Lower leg skin (tissue), 4 donors: ENCODE results near the gene TSPAN6. TPM values are rescaled to one million over a fixed set of nuclear protein-coding genes. Genes with fewer than 3 reads are reported as not detected.

Experiments used
- DNase-seq, 2 donors: peaks; one replicate each; pipeline ENCODE4 v3.0.0-alpha.2; 2019; ENCODE audit warnings: low spot score in 2 of 2
- H3K4me3 ChIP-seq: fragments of 200-600 bp; sonication (generic); 2 replicates; pipeline ENCODE4 v1.5.1; 2017; ENCODE audit warnings: mild to moderate bottlenecking, low read depth; ENCODE audit not compliant: poor library complexity, severe bottlenecking
- CTCF ChIP-seq, 3 donors: fragments of 450-650 bp; IDR thresholded peaks; one replicate each; pipeline ENCODE4 v1.5.1; 2016; ENCODE audit warnings: antibody characterized with exemption in 3 of 3, mild to moderate bottlenecking in 3 of 3, moderate library complexity in 2 of 3
- POLR2A ChIP-seq, 2 donors: fragments of 450-650 bp; IDR thresholded peaks; one replicate each; pipeline ENCODE4 v1.6.1; 2016 to 2017; ENCODE audit warnings: antibody characterized with exemption in 2 of 2, mild to moderate bottlenecking in 1 of 2, moderate library complexity in 1 of 2
- WGBS, 2 donors: methylation state at CpG; one replicate each; pipeline ENCODE4 v1.1.5; 2018; 5-methylcytosine and 5-hydroxymethylcytosine counted together
- intact Hi-C: fragments of 100-400 bp; cut with DNase I; formaldehyde crosslinking; loops from one replicate; pipeline ENCODE4 v1.15.0; 2023; ENCODE audit warnings: low total_unique reads
- total RNA-seq, 4 donors: library from RNA; depleted of rRNA; stranded (reverse); fragments of >200 nt; gene quantifications; one replicate each; pipeline ENCODE4 v1.1.0, GENCODE V29; 2016

The TSPAN6 gene
- total RNA-seq, 4 donors from 2014 or later: 8.2 to 20.1 (median 15.9) TPM

DNA sequence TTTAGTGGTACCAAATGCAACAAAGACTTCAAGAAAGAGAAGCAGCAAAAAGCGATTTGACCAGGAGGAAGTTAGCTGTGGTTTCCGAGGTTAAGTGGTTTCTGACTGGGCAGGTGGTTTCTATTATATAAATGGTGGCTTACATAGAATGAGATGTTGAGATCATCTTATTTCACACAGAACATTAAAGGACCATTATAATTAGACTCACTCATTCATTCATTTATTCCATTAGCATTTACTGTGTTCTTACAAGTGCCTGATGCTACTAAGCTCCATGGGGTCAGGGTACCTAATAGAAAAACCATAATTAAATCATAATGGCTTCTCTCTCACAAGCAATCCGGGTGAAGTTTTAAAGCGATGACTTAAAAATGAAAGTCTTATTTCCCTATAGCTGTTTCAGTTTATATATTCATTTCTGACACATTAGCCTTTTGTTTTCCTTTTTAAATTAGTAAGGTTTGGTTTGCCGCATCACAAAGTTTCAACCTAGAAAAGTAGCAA lies 10.6 kb downstream of the TSPAN6 start:
- H3K4me3 ChIP-seq: no peak overlapping the region
- intact Hi-C loops: no loop called here
- 69 to 72% methylated on average over 5 of the region's 5 CpGs for WGBS, 2 donors
- TF ChIP-seq CTCF (IDR thresholded peaks at IDR 0.05) (no peak), POLR2A (IDR thresholded peaks at IDR 0.05) (no peak)
- DNase-seq: no peak

DNA sequence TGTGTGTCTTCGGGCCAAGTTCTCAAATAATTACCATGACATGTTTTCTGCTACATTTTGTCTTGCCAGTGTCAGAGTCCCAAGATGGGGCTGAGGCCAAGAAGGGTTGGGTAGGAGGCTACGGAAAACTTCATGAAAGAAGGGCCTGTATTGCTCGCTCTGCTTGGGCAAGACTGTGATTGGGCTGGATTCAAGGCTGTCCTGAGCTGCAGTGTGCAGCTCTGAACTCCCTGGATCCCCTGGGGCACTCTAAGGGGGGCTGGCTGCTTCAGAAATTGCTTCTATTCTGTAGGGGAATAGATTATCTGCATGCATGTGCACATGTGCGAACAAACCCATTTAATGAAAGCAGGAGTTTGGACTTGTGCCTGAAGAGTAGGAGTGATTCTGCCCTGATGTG lies 13.6 kb downstream of the TSPAN6 start:
- WGBS, 2 donors: 30 to 66% methylated on average over 4 of the region's 4 CpGs
- no peak for DNase-seq
- intact Hi-C loops: no loop called here
- no peak overlapping the region for H3K4me3 ChIP-seq
- TF ChIP-seq CTCF (IDR thresholded peaks at IDR 0.05): no peak
- TF ChIP-seq POLR2A (IDR thresholded peaks at IDR 0.05): no peak

GRCh38 chrX:100615005-100615404 lies 21.6 kb downstream of the TSPAN6 start:
- intact Hi-C loops: no loop called here
- TF ChIP-seq POLR2A (IDR thresholded peaks at IDR 0.05) (no peak), CTCF (IDR thresholded peaks at IDR 0.05) (no peak)
- WGBS, 2 donors: 17 to 23% methylated on average over 3 of the region's 3 CpGs
- H3K4me3 ChIP-seq: no peak overlapping the region
- DNase-seq: no peak

DNA sequence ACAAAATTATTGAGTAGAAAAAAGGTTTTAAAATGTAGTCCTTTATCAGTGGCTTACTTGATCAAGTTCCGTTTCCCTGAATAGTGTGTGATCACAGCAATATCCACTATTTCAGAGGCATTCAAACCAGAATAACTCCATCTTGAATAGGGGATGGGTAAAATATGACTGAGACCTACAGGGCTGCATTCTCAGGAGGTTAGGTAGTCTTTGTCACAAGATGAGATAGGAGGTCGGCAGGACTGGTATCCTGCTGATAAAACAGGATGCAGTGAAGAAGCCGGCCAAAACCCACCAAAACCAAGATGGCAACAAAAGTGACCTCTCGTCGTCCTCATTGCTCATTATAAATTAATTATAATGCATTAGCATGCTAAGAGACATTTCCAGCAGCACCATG lies 24.7 kb downstream of the TSPAN6 start:
- intact Hi-C loops: no loop called here
- WGBS, 2 donors: 80 to 88% methylated on average over 5 of the region's 5 CpGs
- H3K4me3 ChIP-seq: no peak overlapping the region
- DNase-seq: no peak
- no peak for TF ChIP-seq POLR2A (IDR thresholded peaks at IDR 0.05)
- TF ChIP-seq CTCF (IDR thresholded peaks at IDR 0.05): no peak

DNA sequence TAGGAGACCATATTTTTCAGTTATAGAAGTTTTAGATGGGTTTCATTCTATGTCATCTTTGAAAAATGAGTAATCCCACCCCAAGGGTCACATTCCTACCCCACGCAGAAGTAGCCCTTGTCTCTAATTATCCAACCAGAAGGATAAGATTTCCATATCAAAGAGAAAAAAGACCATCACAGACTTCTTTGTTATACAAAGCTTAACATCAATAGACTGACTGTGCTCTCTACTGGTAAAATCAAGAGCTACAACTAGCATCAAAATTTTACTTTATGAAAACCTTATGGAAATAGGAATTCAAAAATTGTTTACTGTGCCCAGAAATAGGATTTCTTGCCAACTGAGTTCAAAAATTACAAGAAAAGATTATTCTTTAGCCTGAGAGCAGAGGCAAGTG lies 27.0 kb downstream of the TSPAN6 start:
- no peak for DNase-seq
- WGBS, 2 donors: 6% methylated on average over 1 of the region's 1 CpG
- intact Hi-C loops: no loop called here
- H3K4me3 ChIP-seq: no peak overlapping the region
- no peak for TF ChIP-seq POLR2A (IDR thresholded peaks at IDR 0.05)
- no peak for TF ChIP-seq CTCF (IDR thresholded peaks at IDR 0.05)

DNA sequence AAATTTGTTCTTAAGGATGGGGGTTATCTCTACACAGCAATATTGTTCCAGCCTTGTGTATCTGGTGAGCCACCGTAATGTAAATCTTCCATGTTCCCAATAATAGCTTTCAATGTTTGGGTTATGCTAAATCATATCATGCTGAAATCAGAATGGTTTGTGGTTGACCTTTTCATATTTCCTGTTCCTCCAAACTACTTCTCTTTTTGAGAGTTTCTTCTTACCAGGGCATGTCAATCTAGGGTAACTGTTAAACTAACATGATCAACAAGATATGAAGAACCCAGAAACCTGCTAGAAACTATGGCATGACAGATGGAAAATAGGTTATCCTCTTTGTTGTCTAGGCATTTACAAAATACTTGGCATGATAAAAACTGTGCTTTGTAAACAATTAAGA lies 29.9 kb downstream of the TSPAN6 start:
- intact Hi-C loops: no loop called here
- 79 to 83% methylated on average over 1 of the region's 1 CpG for WGBS, 2 donors
- DNase-seq: no peak

More for the DNA sequence above, 29.9 kb downstream of the TSPAN6 start:
- H3K4me3 ChIP-seq: no peak overlapping the region
- no peak for TF ChIP-seq CTCF (IDR thresholded peaks at IDR 0.05)
- TF ChIP-seq POLR2A (IDR thresholded peaks at IDR 0.05): no peak
